NB4 (cell line): ENCODE measurements around the gene SLC4A7.
A peak's percentile ranks its signal among the peaks of the same experiment; 100 is the strongest.

Experiments used
- DNase-seq: peaks from one replicate; pipeline ENCODE4 v3.0.0; 2010; ENCODE audit warnings: low read depth
- H3K4me3 ChIP-seq: one replicate; pipeline ENCODE4 v1.5.1; 2011; ENCODE audit warnings: mild to moderate bottlenecking, low read depth, low read length, moderate library complexity
- CTCF ChIP-seq: IDR thresholded peaks from one replicate; pipeline ENCODE4 v1.5.1; 2012; ENCODE audit warnings: low read depth, low read length
- MAX ChIP-seq: IDR thresholded peaks from 2 replicates; pipeline ENCODE4 v1.6.1; 2011; ENCODE audit warnings: low read depth, low read length
- MYC ChIP-seq: IDR thresholded peaks from 2 replicates; pipeline ENCODE4 v1.6.1; 2011; ENCODE audit warnings: low read depth, low read length
- POLR2A ChIP-seq: IDR thresholded peaks from 2 replicates; pipeline ENCODE4 v1.6.1; 2011; ENCODE audit warnings: mild to moderate bottlenecking; ENCODE audit not compliant: insufficient read length; ENCODE audit errors: extremely low read depth

SLC4A7 gene

GRCh38 chr3:27526614-27527315 lies 42.6 kb upstream of the SLC4A7 start:
- no peak overlapping the region for H3K4me3 ChIP-seq
- TF ChIP-seq MAX = no peak
- no peak for TF ChIP-seq MYC
- no peak for TF ChIP-seq CTCF
- no peak for TF ChIP-seq POLR2A
- no peak for DNase-seq

GRCh38 chr3:27521872-27522265 lies 37.7 kb upstream of the SLC4A7 start:
- TF ChIP-seq MYC (no peak), POLR2A (no peak), CTCF (no peak), MAX (no peak)
- no peak overlapping the region for H3K4me3 ChIP-seq
- DNase-seq = no peak

- no peak overlapping the region for H3K4me3 ChIP-seq
- DNase-seq = peak; percentile 93
- TF ChIP-seq POLR2A (no peak), CTCF (no peak), MAX (peak; percentile 66), MYC (peak; percentile 68)
These were observed 37.1 kb upstream of the SLC4A7 start for GRCh38 chr3:27521179-27521871.

GRCh38 chr3:27511724-27512422 lies 27.7 kb upstream of the SLC4A7 start:
- no peak for TF ChIP-seq POLR2A
- no peak overlapping the region for H3K4me3 ChIP-seq
- no peak for DNase-seq

- TF ChIP-seq POLR2A (no peak), CTCF (no peak), MAX (no peak), MYC (no peak)
These were observed 25.2 kb upstream of the SLC4A7 start for GRCh38 chr3:27509376-27509775.

GRCh38 chr3:27508424-27508823 lies 24.2 kb upstream of the SLC4A7 start:
- no peak for DNase-seq
- H3K4me3 ChIP-seq = no peak overlapping the region
- TF ChIP-seq POLR2A (no peak), MAX (no peak), MYC (no peak), CTCF (no peak)

More at GRCh38 chr3:27509376-27509775, 25.2 kb upstream of the SLC4A7 start:
- peak; percentile 87 for DNase-seq
- no peak overlapping the region for H3K4me3 ChIP-seq
